DMS153 (cell line): ENCODE measurements around the gene LHX3.
A peak's percentile ranks its signal among the peaks of the same experiment; 100 is the strongest.
"Not testable (repeated sequence)": the region's sequence is repeated elsewhere in the genome, so short reads cannot be mapped to it uniquely, and the experiment has no call there.

Experiments used
- DNase-seq: peaks from one replicate; lab custom pipeline; 2025; lab: John Stamatoyannopoulos, UW

LHX3 gene

GRCh38 chr9:136153381-136154065 is 51.4 kb downstream of the LHX3 start:
- no peak for DNase-seq

- no peak for DNase-seq
Observed at GRCh38 chr9:136152931-136153330, 52.0 kb downstream of the LHX3 start.

GRCh38 chr9:136152543-136152866 is 52.4 kb downstream of the LHX3 start:
- DNase-seq: no peak

- no peak for DNase-seq
Observed at GRCh38 chr9:136151848-136152542, 52.9 kb downstream of the LHX3 start.

- DNase-seq: no peak
Observed at GRCh38 chr9:136151214-136151804, 53.6 kb downstream of the LHX3 start.

- not testable (repeated sequence) for DNase-seq
Observed at GRCh38 chr9:136150664-136151213, 54.2 kb downstream of the LHX3 start.

GRCh38 chr9:136149853-136150252 is 55.1 kb downstream of the LHX3 start:
- no peak for DNase-seq

GRCh38 chr9:136149337-136149736 is 55.6 kb downstream of the LHX3 start:
- DNase-seq: no peak

- no peak for DNase-seq
Observed at GRCh38 chr9:136148766-136149165, 56.2 kb downstream of the LHX3 start.

- peak; percentile 28 for DNase-seq
Observed at GRCh38 chr9:136147890-136148714, 56.8 kb downstream of the LHX3 start.

- DNase-seq: no peak
Observed at GRCh38 chr9:136147038-136147889, 57.7 kb downstream of the LHX3 start.
